Measurements from ENCODE around the gene MXRA5.

DNA sequence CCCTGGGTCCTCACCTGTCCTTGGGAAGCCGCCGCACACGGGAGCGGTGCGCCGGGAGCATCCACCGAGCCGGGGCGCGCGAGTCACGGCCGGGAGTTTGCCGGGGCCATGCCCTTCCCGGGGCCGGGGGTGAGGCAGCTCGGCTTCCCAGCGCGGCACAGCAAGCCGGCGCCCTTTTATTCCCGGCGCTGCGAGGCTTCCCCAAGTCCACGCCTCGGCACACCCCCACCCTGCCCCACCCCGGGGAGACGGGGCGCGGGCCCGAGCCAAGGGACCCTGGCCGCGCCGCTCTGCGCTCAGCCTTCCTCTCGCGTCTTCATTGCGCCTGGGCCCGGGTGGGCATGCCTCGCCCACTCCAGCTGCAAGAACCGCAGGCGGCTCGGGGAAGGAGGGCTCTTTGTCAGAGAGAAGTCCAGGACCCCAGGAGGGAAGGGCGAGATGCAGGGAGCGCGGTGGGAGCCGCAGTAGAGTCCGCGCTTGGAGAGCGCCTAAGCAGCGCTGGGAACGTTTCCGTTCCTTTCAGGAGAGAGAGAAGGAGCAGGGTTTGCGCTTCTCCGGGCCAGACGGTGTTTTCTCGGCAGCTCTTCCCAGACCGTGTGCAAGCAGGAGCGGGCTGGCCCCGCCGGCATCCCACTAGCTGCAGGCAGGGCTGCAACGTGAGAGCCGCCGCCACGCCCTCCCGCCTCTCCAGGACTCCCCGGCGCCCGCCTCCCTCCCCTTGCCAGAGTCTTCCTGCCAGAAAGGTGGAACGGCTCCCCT lies at the start of gene MXRA5:
- TF ChIP-seq, protein P1, sequence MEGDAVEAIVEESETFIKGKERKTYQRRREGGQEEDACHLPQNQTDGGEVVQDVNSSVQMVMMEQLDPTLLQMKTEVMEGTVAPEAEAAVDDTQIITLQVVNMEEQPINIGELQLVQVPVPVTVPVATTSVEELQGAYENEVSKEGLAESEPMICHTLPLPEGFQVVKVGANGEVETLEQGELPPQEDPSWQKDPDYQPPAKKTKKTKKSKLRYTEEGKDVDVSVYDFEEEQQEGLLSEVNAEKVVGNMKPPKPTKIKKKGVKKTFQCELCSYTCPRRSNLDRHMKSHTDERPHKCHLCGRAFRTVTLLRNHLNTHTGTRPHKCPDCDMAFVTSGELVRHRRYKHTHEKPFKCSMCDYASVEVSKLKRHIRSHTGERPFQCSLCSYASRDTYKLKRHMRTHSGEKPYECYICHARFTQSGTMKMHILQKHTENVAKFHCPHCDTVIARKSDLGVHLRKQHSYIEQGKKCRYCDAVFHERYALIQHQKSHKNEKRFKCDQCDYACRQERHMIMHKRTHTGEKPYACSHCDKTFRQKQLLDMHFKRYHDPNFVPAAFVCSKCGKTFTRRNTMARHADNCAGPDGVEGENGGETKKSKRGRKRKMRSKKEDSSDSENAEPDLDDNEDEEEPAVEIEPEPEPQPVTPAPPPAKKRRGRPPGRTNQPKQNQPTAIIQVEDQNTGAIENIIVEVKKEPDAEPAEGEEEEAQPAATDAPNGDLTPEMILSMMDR (IDR thresholded peaks at IDR 0.05), result no peak
- TF ChIP-seq POLR2A (IDR thresholded peaks at IDR 0.05), result no peak
